Glomerular visceral epithelial cell (primary cell): Measurements from ENCODE around the gene CHCHD10.

Experiments used
- DNase-seq: peaks from one replicate; pipeline ENCODE4 v3.0.0-alpha.2; 2016; ENCODE audit errors: extremely low spot score

Gene CHCHD10

DNA sequence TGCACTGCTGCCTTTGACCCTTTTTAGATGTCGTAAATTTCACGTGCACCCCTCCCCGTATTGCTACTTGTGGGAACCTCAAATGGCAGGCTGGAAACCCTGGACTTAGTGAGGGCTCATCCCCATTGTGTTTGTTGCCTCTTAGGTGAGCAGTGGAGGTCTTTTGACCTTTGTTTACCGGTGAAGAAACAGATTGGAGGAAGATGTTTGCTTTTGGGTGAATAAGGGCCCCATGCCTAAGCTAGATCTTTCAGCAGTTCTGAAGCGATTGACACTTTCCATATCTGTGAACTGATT lies 19.8 kb upstream of the CHCHD10 start:
- DNase-seq = no peak

DNA sequence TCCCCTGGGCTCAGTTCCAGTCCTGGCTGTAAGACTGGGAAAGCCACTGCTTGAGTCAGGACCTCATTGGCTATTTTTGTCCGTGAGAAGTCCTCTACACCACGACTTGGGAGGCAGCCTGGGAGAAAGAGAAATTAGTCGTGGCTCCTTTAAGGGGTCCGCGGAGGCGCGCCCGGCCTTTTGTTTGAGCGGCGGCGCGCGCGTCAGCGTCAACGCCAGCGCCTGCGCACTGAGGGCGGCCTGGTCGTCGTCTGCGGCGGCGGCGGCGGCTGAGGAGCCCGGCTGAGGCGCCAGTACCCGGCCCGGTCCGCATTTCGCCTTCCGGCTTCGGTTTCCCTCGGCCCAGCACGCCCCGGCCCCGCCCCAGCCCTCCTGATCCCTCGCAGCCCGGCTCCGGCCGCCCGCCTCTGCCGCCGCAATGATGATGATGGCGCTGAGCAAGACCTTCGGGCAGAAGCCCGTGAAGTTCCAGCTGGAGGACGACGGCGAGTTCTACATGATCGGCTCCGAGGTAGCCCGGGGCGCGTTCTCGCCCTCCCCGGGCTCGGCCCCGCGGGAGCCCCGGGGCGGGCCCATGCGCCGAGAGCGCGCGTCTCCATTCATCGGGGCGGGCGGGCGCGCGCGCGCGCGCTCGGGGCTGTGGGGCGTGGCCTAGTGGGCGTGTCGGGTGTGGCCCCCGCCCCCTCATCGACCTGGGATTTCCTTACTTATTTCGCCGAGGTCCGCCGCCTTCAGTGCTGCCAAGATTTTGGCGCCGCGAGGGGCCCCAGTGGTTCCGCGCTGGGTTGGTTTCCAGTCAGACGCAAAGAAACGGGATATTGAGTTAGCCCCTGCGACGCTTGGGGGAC lies 19.2 kb upstream of the CHCHD10 start, which contains the start of gene SMARCB1:
TSS of gene SMARCB1 (plus strand) at position 215 of the 848 bp plus-strand sequence. CDS start at position 419, 204 bp downstream.
- peak; percentile 83 for DNase-seq

DNA sequence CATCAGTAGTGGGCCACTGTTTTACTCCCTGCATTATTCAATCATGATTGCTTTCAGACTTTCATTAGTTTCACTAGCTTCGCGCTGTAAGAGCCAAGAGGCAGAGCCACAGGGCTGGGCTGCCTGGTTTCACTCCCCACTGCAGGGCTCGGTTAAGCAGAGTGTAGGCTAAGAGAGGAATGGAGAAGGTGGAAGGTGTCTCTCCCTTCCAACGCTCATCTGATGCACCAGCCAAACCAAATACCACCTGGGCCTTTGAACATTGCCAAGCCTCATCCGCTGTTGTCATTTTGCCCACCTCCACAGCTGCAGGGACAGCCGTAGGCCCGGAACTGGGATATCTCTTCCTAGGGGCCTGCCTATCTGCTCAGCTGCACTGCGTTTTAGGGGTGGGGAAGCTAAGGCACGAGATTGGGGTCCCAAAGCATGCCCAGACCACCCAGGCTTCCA lies 18.5 kb upstream of the CHCHD10 start:
- no peak for DNase-seq

DNA sequence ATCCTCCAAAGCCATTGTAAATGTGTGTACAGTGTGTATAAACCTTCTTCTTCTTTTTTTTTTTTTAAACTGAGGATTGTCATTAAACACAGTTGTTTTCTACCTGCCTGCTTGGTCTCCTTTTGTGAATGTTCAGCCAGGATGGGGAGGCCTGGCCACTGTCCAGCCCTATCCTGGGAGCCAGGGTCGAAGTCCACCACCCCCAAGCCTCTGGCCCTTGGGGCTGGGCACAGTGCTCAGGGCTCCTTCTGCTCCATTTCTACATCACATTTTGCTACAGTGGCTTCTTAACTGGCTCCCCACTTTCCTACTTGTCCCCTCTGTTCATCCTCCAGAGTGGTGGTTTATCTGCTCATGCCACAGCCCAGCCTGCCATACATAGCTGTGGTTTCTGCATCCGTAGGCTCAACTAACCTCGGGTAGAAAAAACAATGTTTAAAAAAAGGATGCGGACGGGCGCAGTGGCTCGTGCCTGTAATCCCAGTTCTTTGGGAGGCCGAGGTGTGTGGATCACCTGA lies 16.5 kb upstream of the CHCHD10 start:
- DNase-seq = peak; percentile 75

DNA sequence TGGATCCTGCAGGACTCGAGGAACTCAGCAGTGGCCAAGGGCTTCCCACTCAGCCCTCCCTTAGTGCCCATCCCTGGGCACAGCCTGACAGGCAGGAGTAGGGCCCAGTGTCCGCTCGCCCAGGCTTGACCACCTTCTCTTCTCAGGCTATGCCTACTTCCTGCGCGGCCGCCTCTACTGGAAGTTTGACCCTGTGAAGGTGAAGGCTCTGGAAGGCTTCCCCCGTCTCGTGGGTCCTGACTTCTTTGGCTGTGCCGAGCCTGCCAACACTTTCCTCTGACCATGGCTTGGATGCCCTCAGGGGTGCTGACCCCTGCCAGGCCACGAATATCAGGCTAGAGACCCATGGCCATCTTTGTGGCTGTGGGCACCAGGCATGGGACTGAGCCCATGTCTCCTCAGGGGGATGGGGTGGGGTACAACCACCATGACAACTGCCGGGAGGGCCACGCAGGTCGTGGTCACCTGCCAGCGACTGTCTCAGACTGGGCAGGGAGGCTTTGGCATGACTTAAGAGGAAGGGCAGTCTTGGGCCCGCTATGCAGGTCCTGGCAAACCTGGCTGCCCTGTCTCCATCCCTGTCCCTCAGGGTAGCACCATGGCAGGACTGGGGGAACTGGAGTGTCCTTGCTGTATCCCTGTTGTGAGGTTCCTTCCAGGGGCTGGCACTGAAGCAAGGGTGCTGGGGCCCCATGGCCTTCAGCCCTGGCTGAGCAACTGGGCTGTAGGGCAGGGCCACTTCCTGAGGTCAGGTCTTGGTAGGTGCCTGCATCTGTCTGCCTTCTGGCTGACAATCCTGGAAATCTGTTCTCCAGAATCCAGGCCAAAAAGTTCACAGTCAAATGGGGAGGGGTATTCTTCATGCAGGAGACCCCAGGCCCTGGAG lies 15.7 kb upstream of the CHCHD10 start:
- no peak for DNase-seq

DNA sequence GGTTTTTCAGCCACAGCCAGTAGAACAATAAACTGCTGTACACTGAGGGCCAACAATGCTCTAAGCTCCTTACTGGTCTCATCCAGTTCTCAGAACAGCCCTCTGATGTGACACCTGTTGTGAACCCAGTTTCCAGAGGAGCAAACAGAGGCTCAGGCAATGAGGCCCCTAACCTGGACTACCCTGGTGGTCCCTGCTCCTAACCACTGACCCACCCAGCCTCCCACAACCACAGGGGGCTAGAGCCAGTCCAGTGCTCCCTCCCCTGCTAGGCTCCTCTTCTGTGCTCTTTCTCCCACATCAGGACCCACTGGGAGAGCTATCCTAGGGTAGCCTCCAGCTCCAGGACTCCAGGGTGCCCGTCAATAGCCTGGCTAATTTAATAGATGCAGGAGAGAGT lies 14.9 kb upstream of the CHCHD10 start:
- no peak for DNase-seq

DNA sequence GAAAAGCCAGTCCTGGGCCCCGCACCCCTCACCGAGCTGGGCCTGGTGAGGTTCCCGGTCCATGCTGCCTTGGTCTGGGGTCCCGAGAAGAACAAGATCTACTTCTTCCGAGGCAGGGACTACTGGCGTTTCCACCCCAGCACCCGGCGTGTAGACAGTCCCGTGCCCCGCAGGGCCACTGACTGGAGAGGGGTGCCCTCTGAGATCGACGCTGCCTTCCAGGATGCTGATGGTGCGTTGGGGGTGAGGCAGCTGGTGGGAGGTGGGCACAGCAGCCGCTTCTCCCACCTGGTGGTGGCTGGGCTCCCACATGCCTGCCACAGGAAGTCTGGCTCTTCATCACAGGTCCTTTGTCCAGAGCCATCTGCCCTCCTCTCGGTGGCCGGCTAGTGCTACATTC lies 14.5 kb upstream of the CHCHD10 start:
- no peak for DNase-seq

DNA sequence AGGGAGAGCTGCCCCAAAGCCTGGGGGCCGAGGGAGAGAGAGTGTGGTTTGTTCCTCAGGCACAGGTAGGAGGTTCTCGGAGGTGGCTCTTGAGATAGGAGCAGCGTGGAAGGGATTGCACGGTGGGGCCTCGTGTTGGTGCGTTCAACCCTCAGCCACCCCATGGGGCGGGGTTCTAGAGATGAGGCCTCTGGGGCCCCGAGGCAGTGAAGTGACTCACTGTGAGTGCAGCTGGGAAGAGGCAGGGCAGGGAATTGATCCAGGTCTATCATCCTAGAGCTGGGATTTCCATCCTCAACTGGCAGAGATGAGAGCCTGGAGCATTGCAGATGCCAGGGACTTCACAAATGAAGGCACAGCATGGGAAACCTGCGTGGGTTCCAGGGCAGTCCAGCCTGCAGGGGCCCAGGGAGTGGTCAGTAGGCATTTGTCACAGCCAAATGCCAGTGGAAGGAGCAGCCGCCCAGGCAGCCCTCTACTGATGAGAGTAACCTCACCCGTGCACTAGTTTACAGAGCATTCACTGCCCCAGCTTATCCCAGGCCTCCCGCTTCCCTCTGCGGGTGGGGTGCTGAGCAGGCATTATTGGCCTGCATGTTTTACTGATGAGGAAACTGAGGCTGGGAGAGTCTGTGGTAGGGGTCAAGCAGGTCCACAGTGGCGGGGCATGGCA lies 13.9 kb upstream of the CHCHD10 start:
- DNase-seq = peak; percentile 49

DNA sequence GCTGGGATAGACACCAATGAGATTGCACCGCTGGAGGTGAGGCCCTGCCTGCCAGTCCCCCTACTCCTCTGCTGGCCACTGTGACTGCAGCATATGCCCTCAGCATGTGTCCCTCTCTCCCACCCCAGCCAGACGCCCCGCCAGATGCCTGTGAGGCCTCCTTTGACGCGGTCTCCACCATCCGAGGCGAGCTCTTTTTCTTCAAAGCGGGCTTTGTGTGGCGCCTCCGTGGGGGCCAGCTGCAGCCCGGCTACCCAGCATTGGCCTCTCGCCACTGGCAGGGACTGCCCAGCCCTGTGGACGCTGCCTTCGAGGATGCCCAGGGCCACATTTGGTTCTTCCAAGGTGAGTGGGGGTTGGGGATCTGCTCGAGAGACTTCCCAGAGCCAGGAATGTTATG lies 13.3 kb upstream of the CHCHD10 start:
- DNase-seq = no peak

DNA sequence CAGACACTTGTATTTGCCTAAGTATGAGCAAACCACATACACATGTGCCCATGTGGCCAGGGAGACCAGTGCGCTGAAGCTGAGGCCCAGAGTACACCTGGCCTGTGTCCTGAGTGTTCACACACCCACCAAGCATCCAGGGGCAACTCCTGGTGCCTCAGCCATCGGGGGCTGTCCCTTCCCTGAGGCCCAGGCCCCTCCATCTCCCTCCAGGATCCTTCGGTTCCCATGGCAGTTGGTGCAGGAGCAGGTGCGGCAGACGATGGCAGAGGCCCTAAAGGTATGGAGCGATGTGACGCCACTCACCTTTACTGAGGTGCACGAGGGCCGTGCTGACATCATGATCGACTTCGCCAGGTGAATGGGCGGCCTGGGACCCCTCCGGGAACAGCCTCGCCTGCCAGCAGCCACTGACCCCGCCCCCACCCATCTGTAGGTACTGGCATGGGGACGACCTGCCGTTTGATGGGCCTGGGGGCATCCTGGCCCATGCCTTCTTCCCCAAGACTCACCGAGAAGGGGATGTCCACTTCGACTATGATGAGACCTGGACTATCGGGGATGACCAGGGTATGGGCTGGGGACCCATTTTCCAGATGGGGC lies 12.5 kb upstream of the CHCHD10 start:
- DNase-seq = no peak

DNA sequence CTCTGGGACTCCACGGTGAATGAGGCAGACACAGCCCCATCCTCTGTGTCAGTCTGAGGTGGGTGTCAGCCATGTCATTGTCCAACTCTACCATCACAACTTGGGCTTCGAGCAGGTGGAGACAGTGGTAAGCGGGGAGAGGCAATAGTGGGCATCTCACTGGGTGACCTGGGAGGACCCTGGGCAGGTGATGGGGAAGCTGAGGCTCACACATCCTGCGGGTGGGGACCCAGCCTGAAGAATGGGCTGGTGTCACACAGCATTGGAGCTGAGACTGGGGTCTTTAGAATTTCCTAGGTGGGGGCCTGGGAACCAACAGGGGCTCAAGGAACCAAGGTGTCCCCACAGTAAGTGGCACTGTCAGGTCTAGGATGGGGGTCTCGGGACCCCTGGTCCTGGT lies 12.0 kb upstream of the CHCHD10 start:
- DNase-seq = no peak

DNA sequence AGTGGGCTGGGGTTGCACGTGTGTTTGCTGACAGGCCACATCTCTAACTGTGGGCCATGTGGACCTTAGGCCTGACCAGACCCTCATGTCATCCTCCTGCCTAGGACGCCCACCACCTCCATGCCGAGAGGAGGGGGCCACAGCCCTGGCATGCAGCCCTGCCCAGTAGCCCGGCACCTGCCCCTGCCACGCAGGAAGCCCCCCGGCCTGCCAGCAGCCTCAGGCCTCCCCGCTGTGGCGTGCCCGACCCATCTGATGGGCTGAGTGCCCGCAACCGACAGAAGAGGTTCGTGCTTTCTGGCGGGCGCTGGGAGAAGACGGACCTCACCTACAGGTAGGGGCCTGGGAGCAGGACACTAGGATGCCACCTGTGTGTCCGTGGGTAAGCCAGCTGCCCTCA lies 11.3 kb upstream of the CHCHD10 start:
- no peak for DNase-seq

DNA sequence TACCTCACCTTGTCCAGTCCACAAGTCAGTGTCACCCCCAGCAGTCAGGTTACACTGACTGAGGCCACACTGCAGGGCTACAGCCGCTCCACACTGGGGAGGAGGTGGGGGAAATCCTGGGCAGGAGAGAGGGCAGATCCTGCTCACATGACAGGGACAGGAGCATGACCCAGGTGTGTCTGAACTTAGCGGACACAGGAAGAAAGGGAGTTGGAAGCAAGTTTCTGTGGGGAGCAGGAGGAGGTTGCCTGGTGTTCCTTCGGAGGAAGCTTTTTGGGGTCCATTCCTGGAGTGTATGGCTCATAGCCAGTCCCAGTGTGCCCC lies 10.8 kb upstream of the CHCHD10 start:
- no peak for DNase-seq

DNA sequence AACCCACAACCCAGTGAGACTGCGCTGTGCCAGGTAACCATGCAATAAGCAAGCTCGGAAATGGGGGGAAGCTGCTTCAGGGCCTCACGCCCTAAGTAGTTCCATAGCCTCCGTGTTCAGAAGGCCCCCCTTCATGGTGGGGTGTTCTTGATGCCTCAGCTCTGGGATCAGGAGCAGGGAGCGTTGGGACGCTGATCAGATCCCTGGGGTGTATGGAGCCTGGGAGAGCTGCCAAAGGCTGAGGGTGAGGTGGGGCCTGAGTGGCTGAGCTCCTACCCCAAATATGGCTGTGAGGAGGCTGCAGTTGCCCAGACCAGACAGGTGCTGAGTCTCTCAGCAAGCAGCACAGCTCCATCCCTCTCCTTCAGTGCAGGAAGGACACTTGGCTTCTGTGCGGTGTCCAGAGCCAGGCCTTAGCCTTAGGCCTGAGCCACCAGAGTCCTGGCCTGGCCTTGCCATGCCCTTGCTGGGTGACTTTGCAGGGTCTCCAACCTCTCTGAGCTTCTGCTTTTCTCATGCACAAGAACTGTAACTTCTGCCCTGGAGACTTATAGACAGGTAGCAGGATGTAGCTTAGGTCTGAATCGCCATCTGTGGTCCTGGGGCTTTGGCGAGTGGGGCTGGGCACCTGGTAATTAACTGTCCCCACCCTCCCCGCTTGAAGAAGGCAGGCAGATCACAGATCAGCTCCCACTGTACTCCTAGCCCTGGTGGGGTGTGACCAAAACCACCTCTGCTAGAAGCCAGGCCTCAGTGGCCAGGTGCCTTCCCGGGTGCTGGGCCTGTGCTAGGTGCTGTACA lies 10.2 kb upstream of the CHCHD10 start:
- DNase-seq = no peak

DNA sequence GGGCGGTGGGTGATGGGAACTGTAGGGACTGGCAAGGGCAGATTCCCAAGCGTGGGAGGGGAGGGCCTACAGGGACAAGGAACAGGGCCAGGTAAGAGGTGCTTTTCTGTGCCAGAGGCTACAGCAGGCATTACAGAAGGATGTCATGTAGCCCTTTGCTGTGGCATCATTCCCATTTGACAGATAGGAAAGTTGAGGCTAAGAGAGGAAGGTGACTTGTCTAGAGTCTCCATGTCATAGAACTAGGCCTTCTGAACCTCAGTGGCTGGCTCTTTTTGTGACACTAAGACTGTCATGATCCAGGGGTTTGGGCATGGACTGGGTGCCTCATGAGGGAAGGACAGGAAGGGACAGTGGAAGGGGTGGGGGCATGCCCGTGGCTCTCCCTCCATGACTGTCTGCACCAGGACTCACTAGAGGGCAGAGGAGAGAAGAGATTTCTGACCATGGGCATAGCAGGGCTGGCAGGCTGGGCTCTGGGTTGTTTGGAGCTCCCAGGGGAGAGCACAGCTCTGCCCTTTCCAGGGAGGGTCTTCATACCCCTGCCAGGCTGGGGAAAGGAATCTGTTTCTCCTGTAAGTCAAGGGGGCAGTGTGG lies 8.1 kb upstream of the CHCHD10 start:
- no peak for DNase-seq

DNA sequence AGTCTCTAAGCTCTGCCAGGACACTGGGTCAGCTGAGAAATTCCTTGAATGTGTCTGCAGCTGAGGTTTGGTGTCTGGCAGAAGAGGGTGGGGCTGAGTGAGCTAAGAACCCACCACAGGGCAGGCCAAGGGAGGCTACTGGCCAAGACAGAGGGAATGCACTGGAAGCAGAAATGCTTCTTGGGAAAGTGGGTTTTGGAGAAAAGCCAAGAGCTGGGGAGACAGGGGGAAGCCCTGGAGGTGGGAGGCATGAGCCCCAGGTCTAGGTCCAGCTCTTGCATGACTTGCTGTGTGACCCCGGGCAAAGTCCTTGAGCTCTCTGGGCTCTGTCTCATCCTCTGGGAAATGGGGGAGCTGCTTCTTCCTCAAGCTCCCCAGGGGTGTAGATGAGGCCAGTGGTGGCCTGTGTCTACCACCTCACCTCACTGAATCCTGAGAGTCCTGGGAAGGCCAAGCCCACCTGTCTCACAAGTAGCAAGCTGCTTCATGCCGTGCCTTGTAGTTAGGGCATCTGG lies 7.2 kb upstream of the CHCHD10 start:
- DNase-seq = peak; percentile 75

DNA sequence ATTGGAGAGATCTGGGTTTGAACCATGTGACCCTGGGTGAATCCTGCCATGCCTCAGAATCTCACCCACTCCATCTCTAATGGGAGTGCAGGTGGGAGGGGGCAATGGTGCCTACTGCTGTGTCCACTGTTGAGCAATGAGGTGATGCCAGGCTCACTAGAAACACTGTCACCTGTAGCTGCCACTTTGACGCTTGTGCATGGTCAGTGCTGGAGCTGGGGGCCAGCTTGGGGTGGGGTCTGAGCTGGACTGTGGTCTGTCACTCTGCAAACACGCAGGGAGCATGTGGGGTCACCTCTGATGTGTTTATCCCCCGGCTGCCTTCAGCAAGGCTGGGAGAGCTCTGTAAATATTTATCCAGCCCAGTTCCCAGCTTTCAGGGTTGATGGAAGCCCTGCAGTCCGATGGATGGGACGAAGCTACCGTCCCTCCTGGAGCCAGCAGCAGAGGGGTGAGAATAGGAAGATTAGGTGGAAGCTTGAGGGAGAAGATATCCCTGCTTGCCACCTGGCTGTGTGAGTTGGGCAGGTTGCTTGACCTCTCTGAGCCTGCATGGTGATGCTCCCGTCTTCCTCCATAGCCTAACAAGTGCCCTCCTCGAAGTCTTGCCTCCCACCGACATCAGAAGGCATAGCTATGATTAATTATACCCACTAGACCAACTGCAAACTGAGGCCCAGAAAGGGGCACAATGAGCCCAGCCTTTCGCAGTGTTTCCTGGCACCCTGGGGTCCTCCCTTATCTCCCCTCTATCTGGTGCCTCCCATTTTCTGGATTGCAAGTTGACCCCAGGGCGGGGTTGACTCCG lies 6.5 kb upstream of the CHCHD10 start:
- DNase-seq = no peak

DNA sequence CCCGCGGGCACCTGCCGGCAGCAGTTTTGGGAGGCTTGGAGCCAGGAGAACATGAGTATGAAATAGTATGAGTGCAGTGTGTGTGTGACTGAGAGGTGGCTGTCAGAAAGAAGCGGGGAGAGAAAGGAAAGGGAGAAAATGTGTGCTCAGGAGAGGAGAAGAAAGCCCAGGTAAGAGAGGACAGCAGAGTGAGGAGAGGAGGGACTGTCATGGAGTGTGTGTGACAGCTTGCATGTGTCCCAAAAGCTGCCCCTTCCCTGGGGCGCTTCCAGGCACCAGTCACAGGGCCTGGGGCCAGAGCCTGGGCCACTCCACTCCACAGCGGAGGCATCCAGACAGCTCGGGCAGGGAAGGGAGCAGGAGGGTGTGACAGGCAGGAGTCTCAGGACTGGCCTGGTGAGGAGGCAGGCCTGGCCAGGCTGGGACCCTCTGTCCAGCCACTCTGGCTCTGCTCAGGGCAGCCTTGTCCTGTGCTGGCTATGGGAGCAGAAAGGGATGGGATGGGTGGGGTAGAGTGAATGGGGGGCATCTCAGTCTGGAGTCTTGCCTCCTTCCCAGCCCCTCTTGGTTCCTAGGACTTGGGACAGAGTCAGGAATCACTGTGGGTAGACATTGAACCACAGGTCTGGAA lies 5.8 kb upstream of the CHCHD10 start:
- DNase-seq = no peak
